Measurements from ENCODE around the gene SH2B3. TPM values are rescaled to one million over a fixed set of nuclear protein-coding genes. Genes with fewer than 3 reads are reported as not detected.

Gene SH2B3
- total RNA-seq, 1 donor from 2014 or later = 2.8 TPM

DNA sequence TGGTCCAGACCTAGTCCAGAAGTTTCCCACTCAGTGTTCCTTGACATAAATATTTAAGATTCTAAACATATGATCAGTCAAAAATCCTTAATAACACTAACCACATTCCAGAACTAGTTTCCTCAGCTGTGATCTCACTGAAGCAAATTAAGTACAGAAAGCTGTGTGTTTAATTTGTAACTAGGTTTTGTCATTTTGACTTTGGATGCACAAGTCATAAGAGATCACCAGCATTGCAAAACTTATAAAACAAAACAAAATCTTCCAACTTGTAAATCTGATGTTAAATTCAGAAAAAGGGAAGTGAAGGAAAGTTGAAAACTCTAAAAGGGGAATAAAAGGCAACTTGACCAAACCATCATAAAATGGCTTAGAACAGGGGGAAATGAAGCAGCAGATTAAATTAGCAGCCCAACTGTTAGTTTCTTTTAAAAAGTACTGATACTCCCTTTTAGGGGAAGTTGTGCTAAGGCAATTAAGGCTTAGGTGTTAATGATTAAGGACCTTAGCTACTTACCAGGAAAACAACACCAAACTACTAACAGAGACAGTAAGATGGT, 56.6 kb downstream of the SH2B3 start:
- Histone ChIP-seq H3K4me1 (no peaks in the 10 kb centered on the region), H4K20me1 (ENCODE audit: low read depth) (no peaks in the 10 kb centered on the region), H3K36me3 (peaks cover 10% of the 10 kb centered on the region), H2AFZ (replicated peaks) (no peak overlapping the region), H3K9me3 (ENCODE audit: low read depth) (no peaks in the 10 kb centered on the region), H3K4me3 (no peak overlapping the region), H3K27ac (no peak overlapping the region), H3K79me2 (ENCODE audit: low read depth) (no peaks in the 10 kb centered on the region), H3K27me3 (no peaks in the 10 kb centered on the region), H3F3A (ENCODE audit: low read depth) (no peaks in the 10 kb centered on the region), H3K4me2 (no peak overlapping the region), H3K9ac (no peak overlapping the region)
- Mint-ChIP-seq H3K36me3 (peaks cover 10% of the 10 kb centered on the region), H3K27me3 (ENCODE audit: insufficient read depth, low read depth) (no peaks in the 10 kb centered on the region), H3K4me1 (no peaks in the 10 kb centered on the region), H3K4me3 (no peak overlapping the region), H3K27ac (no peak overlapping the region), H3K9me3 (no peaks in the 10 kb centered on the region)
- DNase-seq (ENCODE audit: low spot score) = no peak
- no peak for TF ChIP-seq EZH2 (IDR thresholded peaks at IDR 0.05)
- no peak for TF ChIP-seq EZH2phosphoT487 (IDR thresholded peaks at IDR 0.05)
- TF ChIP-seq, protein P1, sequence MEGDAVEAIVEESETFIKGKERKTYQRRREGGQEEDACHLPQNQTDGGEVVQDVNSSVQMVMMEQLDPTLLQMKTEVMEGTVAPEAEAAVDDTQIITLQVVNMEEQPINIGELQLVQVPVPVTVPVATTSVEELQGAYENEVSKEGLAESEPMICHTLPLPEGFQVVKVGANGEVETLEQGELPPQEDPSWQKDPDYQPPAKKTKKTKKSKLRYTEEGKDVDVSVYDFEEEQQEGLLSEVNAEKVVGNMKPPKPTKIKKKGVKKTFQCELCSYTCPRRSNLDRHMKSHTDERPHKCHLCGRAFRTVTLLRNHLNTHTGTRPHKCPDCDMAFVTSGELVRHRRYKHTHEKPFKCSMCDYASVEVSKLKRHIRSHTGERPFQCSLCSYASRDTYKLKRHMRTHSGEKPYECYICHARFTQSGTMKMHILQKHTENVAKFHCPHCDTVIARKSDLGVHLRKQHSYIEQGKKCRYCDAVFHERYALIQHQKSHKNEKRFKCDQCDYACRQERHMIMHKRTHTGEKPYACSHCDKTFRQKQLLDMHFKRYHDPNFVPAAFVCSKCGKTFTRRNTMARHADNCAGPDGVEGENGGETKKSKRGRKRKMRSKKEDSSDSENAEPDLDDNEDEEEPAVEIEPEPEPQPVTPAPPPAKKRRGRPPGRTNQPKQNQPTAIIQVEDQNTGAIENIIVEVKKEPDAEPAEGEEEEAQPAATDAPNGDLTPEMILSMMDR (IDR thresholded peaks at IDR 0.05) = no peak

DNA sequence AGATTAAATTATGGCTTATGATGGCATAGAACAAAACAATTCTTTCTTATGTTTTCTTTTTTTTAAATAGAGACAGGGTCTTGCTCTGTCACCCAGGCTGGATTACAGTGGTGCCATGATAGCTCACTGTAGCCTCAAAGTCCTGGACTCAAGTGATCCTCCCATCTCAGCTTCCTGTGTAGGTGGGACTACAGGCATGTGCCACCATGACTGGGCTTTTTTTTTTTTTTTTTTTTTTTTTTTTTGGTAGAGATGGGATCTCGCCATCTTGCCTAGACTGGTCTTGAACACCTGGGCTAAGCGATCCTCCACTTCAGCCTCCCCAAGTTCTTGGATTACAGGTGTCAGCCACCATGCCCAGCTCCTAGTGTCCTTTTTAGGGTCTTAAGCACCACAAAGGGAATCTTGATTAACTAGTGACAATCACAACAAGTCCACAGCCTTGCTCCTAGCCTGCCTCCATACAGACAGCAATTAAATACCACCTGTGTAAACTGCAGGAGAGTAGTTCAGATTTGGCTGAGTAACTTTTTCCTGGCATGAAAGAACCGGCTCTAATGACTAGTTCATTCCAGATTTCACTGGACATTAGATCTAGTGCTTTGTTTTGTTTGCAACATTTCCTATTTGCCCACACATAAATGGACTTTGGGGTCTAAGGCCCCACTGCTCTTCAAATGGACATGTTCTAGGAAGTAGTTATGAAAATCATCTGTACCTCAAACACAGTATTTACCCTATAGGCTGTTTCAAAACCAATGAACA, 61.6 kb downstream of the SH2B3 start:
- Mint-ChIP-seq H3K27me3 (ENCODE audit: insufficient read depth, low read depth) (peaks cover 2% of the 10 kb centered on the region), H3K36me3 (peaks cover 13% of the 10 kb centered on the region), H3K9me3 (no peaks in the 10 kb centered on the region), H3K27ac (no peak overlapping the region), H3K4me1 (no peaks in the 10 kb centered on the region), H3K4me3 (no peak overlapping the region)
- H3K27me3 ChIP-seq = no peaks in the 10 kb centered on the region
- no peaks in the 10 kb centered on the region for H3F3A ChIP-seq (ENCODE audit: low read depth)
- H3K36me3 ChIP-seq = peaks cover 14% of the 10 kb centered on the region
- H3K4me1 ChIP-seq = no peaks in the 10 kb centered on the region
- no peak overlapping the region for H3K4me2 ChIP-seq
- TF ChIP-seq EZH2 (IDR thresholded peaks at IDR 0.05) (no peak), EZH2phosphoT487 (IDR thresholded peaks at IDR 0.05) (no peak)
- TF ChIP-seq, protein P1 (IDR thresholded peaks at IDR 0.05) = no peak
- DNase-seq (ENCODE audit: low spot score) = no peak
- no peaks in the 10 kb centered on the region for H3K79me2 ChIP-seq (ENCODE audit: low read depth)
- H3K9me3 ChIP-seq (ENCODE audit: low read depth) = no peaks in the 10 kb centered on the region
- no peak overlapping the region for H3K9ac ChIP-seq
- H3K4me3 ChIP-seq = no peak overlapping the region
- peaks cover 7% of the 10 kb centered on the region for H4K20me1 ChIP-seq (ENCODE audit: low read depth)
- H3K27ac ChIP-seq = no peak overlapping the region
- no peak overlapping the region for H2AFZ ChIP-seq (replicated peaks)

DNA sequence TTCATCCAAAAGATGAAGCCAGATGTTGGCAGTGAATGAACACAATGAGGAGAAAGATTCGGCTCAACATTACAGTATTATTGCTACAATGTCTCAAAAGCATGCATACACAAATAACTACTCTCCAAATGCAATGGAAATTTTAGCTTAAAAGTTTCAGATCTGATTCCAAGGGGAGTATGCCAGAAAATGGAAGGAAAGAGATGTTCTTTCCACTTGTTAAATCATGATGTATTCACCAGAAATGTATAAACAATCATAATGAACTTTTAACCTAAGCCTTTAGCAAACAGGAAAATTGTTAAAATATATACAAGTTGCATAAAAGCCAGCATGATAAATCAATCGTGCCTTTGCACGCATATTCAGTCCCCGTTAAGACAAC, 62.1 kb downstream of the SH2B3 start:
- no peaks in the 10 kb centered on the region for H3K9me3 Mint-ChIP-seq
- H3K27me3 Mint-ChIP-seq (ENCODE audit: insufficient read depth, low read depth) = peaks cover 2% of the 10 kb centered on the region
- Histone ChIP-seq H3K27ac (no peak overlapping the region), H3F3A (ENCODE audit: low read depth) (no peaks in the 10 kb centered on the region), H3K4me1 (no peaks in the 10 kb centered on the region), H2AFZ (replicated peaks) (no peak overlapping the region), H3K4me2 (no peak overlapping the region), H3K79me2 (ENCODE audit: low read depth) (no peaks in the 10 kb centered on the region), H3K4me3 (no peak overlapping the region), H3K9ac (no peak overlapping the region), H3K27me3 (no peaks in the 10 kb centered on the region), H3K36me3 (peaks cover 14% of the 10 kb centered on the region), H4K20me1 (ENCODE audit: low read depth) (peaks cover 7% of the 10 kb centered on the region), H3K9me3 (ENCODE audit: low read depth) (no peaks in the 10 kb centered on the region)
- H3K36me3 Mint-ChIP-seq = peaks cover 13% of the 10 kb centered on the region
- DNase-seq (ENCODE audit: low spot score) = no peak
- H3K4me1 Mint-ChIP-seq = no peaks in the 10 kb centered on the region
- no peak overlapping the region for H3K27ac Mint-ChIP-seq
- TF ChIP-seq EZH2phosphoT487 (IDR thresholded peaks at IDR 0.05) (no peak), EZH2 (IDR thresholded peaks at IDR 0.05) (no peak)
- TF ChIP-seq, protein P1 (IDR thresholded peaks at IDR 0.05) = no peak
- no peak overlapping the region for H3K4me3 Mint-ChIP-seq
